Erythroblast (primary cell): ENCODE measurements around the gene PPARG.

Experiments used
- DNase-seq, 2 experiments: peaks; one replicate each; lab custom pipeline; 2025; lab: John Stamatoyannopoulos, UW
- GATA1 ChIP-seq: IDR thresholded peaks from 2 replicates; pipeline ENCODE4 v1.6.1; 2011; ENCODE audit warnings: low read depth, mild to moderate bottlenecking, control low read depth, low read length, moderate library complexity
- POLR2A ChIP-seq: IDR thresholded peaks from 2 replicates; pipeline ENCODE4 v1.6.1; 2011; ENCODE audit warnings: mild to moderate bottlenecking, low read length

Gene PPARG

GRCh38 chr3:12287727-12288181 is 1.1 kb upstream of the PPARG start:
- no peak for DNase-seq
- TF ChIP-seq POLR2A (no peak), GATA1 (no peak)

- TF ChIP-seq GATA1 (no peak), POLR2A (no peak)
- DNase-seq: no peak
Observed at GRCh38 chr3:12289524-12289923, 654 bp downstream of the PPARG start.

- DNase-seq: no peak
- TF ChIP-seq POLR2A: no peak
- no peak for TF ChIP-seq GATA1
Observed at GRCh38 chr3:12292770-12293169, 3.9 kb downstream of the PPARG start.

- no peak for DNase-seq
- no peak for TF ChIP-seq GATA1
- no peak for TF ChIP-seq POLR2A
Observed at GRCh38 chr3:12294885-12295580, 6.2 kb downstream of the PPARG start.

- TF ChIP-seq GATA1 (no peak), POLR2A (no peak)
Observed at GRCh38 chr3:12296511-12296910, 7.6 kb downstream of the PPARG start.

GRCh38 chr3:12299026-12299425 is 10.2 kb downstream of the PPARG start:
- TF ChIP-seq POLR2A (no peak), GATA1 (no peak)
- no peak for DNase-seq

More at GRCh38 chr3:12296511-12296910, 7.6 kb downstream of the PPARG start:
- no peak for DNase-seq

- no peak for TF ChIP-seq GATA1
- no peak for TF ChIP-seq POLR2A
- DNase-seq: no peak
Observed at GRCh38 chr3:12300137-12300536, 11.3 kb downstream of the PPARG start.

GRCh38 chr3:12301031-12301430 is 12.2 kb downstream of the PPARG start:
- TF ChIP-seq POLR2A (no peak), GATA1 (no peak)
- no peak for DNase-seq

- no peak for DNase-seq
- TF ChIP-seq GATA1 (no peak), POLR2A (no peak)
Observed at GRCh38 chr3:12301513-12301912, 12.6 kb downstream of the PPARG start.

- no peak for DNase-seq
- TF ChIP-seq GATA1: no peak
- no peak for TF ChIP-seq POLR2A
Observed at GRCh38 chr3:12302564-12302963, 13.7 kb downstream of the PPARG start.

GRCh38 chr3:12303534-12303933 is 14.7 kb downstream of the PPARG start:
- DNase-seq: no peak
- TF ChIP-seq POLR2A: no peak
- no peak for TF ChIP-seq GATA1

- TF ChIP-seq GATA1 (no peak), POLR2A (no peak)
- DNase-seq: no peak
Observed at GRCh38 chr3:12303993-12304392, 15.1 kb downstream of the PPARG start.

- TF ChIP-seq GATA1 (no peak), POLR2A (no peak)
- DNase-seq: no peak
Observed at GRCh38 chr3:12307136-12307535, 18.3 kb downstream of the PPARG start.

- TF ChIP-seq POLR2A (no peak), GATA1 (no peak)
- no peak for DNase-seq
Observed at GRCh38 chr3:12308517-12308916, 19.6 kb downstream of the PPARG start.

- DNase-seq: no peak
- TF ChIP-seq POLR2A (no peak), GATA1 (no peak)
Observed at GRCh38 chr3:12309716-12310115, 20.8 kb downstream of the PPARG start.

GRCh38 chr3:12312010-12312409 is 23.1 kb downstream of the PPARG start:
- DNase-seq: no peak
- no peak for TF ChIP-seq POLR2A
- TF ChIP-seq GATA1: no peak
